NB4 (cell line): ENCODE results near the gene COL9A3.

Source experiments
- CTCF ChIP-seq: IDR thresholded peaks from one replicate; pipeline ENCODE4 v1.5.1; 2012; ENCODE audit warnings: low read depth, low read length
- POLR2A ChIP-seq: IDR thresholded peaks from 2 replicates; pipeline ENCODE4 v1.6.1; 2011; ENCODE audit warnings: mild to moderate bottlenecking; ENCODE audit not compliant: insufficient read length; ENCODE audit errors: extremely low read depth

DNA sequence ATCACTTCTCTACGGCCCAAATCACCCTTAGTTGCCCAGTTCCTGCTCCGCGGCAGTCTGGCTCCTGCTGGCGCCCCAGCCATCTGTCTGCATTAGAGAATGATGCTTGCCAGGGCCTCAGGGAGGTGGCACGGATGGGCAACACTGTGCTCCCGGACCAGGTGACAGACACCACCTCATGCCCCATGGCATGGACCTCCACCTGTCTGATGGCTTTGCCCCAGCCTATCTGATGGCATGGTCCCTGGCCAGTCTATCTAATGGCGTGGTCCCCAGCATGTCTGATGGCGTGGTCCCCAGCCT, 39.4 kb upstream of the COL9A3 start:
- TF ChIP-seq CTCF (no peak), POLR2A (no peak)
